Activated CD4-positive, alpha-beta T cell treated with anti-CD3 and anti-CD28 coated beads, Interleukin-2, Interleukin-4, amounts not matched to agents 100 ng/mL and 50 ng/mL, durations not matched to agents 16 hours and 8 hours (primary cell): Measurements from ENCODE around the gene ADM5.

Source experiments
- DNase-seq: peaks from one replicate; pipeline ENCODE4 v3.0.0-alpha.2; 2020; ENCODE audit warnings: low spot score

ADM5 gene, protein sequence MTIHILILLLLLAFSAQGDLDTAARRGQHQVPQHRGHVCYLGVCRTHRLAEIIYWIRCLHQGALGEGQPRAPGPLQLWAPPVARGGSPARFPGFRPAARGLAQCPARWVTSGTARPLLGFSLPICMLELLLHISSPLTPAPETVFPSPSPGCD

DNA sequence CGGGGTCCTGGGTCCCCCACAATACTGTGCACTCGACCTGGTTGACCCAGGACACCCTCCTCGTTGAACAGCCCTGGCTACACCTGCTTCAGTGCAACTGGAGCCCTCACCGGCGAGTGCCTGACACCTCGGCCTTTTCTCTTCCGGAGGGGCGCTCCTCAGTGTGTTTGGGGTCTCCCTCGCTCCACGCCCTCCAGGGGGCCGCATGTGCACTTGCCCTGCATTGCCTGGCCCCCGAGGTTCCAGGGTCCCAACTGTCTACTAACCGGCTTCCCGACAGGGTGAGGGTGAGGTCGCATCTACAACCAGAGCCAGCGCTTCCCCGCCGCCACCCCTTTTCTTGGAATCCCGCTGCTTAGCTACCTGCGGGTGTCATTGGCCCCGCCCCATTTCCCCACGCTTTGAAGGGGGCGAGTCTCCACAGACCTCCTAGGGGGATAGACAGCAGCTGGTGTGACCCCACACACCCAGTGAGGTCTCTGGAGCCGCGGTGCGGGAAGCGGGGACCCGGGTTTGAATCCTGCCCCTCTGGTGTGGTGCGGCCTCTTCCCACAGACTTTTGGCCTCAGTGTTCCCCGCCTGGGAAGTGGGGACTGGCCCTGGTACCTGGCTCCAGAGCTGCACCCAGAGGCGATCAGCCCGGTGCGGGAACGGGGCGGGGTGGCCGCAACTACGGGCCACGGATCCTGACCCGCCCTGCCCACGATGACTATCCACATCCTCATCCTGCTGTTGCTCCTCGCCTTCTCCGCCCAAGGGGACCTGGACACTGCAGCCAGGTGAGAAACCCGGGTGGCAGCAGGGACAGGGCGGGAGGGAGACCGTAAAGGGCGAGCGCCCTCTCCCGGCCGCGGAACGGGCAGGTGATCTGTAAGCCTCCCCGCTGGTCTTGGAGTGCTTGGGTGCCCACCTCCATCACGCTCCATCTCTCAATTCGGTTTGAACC is at the start of gene ADM5:
TSS of gene ADM5 (plus strand) at position 462 of the 946 bp plus-strand sequence. CDS start at position 706, 244 bp downstream.
- DNase-seq = no peak

DNA sequence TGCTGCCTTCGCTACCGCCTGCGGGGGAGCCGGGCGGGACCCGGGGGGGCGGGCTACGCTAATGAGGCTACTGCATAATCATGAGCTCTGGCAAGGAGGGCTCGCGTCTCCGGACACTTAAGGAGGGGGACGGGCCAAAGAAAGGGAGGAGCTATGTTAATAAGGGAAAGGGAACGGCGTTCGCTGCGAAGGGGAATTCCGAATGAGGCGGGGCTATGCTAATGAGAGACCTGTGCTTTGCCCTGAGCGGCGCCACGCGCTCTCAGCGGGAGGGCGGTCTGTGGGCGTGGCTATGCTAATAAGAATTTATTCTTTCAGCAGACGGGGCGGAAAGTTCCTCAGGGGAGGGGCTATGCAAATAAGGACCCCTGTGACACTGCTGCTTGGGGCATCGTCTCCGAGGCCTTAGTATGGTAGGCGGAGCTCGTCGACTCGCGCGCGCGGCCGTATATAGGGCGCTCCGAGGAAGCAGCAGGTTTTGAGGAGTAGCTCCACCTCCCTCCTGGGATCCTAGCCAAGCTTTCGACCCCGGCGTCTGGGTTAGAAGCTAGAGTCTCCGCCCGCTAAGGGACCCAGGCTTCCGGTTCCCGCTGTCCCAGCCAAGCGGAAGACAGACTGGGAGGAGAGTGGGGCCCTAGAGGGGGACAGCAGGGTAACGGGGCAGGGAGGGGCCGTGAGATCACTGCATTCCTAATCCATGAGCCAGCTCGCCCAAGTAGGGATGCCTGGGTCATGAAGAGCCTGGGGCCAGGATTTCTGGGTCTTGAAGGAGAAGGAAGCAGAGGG is 49.1 kb upstream of the ADM5 start, which contains the start of gene RRAS:
TSS of gene RRAS (minus strand) at position 31 of the 786 bp plus-strand sequence. CDS start 45 bp downstream, outside the sequence.
- peak; percentile 100 for DNase-seq

DNA sequence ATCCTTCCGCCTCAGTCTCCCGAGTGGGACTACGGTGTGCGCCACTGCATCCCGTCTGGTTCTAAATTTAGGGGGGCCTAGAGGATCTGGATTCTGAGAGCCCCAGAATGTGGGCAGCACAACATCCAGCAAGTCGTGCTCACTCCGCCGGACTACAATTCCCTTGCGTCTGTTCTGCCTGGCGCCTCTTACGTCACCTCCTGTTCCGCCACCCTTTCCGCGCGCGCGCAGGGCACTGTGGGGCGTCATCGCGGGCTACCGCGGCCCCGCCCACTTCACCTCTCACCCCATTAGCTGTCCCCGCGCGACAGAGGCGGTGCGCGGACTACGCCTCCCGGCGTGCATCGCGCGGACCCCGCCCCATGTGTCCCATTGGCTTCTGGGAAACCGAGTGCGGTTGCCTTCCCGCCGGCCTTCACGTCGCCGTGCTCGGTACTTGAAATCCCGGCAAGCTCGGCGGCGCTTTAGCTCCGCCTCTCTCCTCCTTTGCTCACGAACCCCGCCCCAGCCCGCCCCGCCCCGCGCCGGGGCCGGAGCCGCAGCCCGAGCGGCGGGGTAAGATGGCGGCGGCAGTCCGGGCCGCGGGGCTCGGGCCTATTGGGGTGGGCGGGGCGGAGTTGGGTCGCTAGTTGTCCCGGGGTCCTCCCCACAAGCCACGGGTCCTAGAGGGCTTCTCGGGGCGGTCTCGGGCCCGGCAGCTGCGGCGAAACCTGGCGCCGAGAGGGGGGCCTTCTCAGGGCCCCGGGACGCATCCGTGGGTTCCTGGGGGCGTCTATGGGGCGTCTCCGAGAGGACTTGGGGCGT is 47.5 kb upstream of the ADM5 start, which contains the start of gene SCAF1:
TSS of gene SCAF1 (plus strand) at position 522 of the 804 bp plus-strand sequence. CDS start 2,818 bp downstream, outside the sequence.
- peak; percentile 99 for DNase-seq

DNA sequence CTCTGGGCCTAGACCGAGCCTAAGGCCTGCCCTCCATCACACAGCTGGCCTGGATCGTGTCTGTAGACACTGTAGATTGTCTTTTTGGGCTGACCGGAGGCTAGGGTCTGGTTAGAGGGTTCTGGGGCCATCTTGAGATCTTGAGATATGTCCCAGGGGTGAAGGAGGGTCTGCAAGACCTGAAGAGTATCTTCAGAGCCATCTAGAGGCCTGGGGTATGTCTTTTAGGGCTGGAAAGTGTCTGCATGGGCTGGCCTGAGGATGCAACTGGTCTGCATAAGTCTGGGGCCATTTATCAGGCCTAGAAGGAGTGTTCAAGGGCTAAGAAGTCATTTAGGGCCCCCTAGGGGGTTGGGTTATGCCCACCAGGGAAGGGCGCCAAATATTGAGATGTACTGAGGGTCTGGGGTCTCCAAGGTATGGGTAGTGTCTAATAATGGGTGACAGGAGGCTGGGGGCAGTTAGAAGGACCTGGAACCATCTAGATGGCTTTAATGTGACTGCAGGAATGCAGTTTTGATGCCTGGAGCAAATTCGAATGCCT is 46.8 kb upstream of the ADM5 start:
- no peak for DNase-seq

DNA sequence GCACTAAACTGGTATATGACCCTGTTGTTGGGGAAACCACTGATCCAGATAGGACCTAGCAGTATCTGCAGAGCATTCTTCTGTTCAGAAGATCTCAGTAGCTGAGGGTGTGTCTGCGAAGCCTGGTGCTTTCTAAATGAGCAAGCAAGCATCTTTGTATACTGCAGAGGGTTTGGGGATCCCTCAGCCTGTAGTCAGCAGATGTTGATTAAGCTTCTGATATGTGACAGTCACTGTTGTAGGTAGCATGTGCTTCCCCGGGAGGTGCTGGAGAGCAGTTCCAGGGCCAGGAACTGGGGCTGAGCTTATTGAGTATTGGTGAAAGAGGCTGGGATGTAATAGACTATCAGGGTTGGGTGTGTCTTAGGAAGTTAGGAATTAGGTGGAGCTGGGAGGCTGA is 45.9 kb upstream of the ADM5 start:
- peak; percentile 82 for DNase-seq

DNA sequence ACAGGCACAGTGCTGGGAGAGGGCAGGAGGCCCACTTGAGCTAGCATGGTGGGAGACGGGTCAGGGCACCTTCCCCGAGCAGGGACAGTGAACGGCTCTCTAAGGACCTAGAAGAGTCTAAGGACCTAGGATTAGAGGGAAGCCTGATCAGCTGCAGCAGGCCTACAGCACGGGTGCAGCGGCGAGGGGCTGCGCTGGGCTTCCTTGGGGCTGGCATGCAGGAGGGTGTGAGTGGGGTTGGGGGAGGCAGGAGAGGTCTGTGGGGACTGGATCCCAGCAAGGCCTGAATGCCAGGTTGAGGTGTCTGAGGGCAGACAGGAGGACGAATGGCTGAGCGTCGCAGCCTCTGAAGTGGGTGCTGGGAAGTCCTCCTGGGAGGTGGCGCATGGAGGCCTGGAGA is 43.8 kb upstream of the ADM5 start:
- DNase-seq = no peak

DNA sequence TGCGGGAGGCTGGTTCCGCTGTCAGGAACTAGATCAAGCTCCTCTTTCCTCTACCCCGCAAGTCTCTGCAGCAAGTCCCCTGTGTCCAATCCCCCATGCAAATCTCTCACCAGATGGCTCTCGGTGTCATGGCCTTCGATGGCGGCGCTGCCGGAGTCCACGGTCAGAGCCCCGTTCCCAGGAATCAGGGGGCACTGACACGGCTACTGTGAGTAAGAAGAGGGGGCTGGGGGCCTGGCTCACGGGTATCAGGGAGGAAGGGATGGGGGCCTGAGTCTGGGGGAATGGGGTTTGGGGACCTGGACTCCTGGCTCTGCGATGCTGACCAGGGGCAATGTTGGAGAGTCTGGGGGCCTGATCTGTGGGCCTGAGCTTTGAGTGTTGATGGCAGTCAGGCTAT is 43.4 kb upstream of the ADM5 start:
- no peak for DNase-seq

DNA sequence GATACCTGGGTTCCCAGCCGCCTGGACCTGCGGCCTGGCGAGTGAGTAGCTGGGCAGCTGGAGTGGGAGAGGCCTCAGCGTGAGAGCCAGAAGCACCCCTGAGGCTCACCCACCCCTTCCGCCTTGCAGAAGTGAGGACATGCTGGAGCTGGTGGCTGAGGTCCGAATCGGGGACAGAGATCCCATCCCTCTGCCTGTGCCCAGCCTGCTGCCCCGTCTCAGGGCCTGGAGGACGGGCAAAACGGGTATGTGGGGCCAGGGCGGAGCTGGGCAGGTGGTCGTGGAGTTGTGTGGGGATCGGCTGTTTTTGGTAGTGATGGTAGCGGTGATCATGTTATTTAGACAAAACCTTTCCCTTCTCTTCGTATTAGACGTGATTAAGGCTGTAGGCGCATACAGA is 42.8 kb upstream of the ADM5 start:
- no peak for DNase-seq

DNA sequence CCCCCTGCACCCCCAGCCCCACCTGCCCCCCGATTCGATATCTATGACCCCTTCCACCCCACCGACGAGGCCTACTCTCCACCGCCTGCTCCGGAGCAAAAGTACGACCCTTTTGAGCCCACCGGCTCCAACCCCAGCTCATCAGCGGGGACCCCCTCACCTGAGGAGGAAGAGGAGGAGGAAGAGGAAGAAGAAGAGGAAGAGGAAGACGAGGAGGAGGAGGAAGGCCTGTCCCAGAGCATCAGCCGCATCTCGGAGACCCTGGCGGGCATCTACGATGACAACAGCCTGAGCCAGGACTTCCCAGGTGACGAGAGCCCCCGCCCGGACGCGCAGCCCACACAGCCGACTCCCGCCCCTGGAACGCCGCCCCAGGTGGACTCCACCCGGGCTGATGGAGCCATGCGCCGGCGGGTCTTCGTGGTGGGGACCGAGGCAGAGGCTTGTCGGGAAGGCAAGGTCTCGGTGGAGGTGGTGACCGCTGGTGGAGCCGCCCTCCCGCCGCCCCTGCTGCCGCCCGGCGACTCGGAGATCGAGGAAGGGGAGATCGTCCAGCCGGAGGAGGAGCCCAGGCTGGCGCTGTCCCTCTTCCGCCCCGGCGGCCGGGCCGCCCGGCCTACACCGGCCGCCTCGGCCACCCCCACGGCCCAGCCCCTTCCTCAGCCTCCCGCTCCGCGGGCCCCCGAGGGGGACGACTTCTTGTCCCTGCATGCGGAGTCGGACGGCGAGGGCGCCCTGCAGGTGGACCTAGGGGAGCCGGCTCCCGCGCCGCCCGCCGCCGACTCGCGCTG is 38.2 kb upstream of the ADM5 start:
- DNase-seq = no peak

DNA sequence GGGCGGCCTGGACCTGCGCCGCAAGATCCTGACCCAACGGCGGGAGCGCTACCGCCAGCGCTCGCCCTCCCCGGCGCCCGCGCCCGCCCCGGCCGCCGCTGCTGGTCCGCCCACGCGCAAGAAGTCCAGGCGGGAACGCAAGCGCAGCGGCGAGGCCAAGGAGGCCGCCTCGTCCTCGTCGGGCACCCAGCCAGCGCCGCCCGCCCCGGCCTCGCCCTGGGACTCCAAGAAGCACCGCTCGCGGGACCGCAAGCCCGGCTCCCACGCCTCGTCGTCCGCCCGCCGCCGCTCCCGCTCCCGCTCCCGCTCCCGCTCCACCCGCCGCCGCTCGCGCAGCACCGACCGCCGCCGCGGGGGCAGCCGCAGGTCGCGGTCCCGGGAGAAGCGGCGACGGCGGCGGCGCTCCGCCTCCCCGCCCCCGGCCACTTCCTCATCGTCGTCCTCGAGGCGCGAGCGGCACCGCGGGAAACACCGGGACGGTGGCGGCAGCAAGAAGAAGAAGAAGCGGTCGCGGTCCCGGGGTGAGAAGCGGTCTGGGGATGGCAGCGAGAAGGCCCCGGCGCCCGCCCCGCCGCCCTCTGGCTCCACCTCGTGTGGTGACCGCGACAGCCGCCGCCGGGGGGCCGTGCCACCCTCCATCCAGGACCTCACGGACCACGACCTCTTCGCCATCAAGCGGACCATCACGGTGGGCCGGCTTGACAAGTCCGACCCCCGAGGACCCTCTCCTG is 37.4 kb upstream of the ADM5 start:
- DNase-seq = no peak

DNA sequence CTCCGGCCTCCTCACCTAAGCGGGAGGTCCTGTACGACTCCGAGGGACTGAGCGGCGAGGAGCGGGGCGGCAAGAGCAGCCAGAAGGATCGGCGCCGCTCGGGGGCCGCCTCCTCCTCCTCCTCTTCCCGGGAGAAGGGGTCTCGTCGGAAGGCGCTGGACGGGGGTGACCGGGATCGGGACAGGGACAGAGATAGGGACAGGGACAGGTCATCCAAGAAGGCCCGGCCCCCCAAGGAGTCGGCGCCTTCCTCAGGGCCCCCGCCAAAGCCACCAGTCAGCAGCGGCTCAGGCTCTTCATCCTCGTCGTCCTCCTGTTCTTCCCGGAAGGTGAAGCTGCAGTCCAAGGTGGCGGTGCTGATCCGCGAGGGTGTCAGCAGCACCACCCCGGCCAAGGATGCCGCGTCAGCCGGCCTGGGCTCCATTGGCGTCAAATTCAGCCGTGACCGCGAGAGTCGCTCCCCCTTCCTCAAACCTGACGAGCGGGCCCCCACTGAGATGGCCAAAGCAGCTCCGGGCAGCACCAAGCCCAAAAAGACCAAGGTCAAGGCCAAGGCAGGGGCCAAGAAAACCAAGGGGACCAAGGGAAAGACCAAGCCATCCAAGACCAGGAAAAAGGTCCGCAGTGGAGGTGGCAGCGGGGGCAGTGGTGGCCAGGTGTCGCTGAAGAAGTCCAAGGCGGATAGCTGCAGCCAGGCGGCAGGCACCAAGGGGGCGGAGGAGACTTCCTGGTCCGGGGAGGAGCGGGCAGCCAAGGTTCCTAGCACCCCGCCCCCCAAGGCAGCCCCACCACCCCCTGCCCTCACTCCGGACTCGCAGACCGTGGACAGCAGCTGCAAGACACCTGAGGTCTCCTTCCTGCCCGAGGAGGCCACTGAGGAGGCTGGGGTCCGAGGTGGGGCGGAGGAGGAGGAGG is 36.6 kb upstream of the ADM5 start:
- no peak for DNase-seq

DNA sequence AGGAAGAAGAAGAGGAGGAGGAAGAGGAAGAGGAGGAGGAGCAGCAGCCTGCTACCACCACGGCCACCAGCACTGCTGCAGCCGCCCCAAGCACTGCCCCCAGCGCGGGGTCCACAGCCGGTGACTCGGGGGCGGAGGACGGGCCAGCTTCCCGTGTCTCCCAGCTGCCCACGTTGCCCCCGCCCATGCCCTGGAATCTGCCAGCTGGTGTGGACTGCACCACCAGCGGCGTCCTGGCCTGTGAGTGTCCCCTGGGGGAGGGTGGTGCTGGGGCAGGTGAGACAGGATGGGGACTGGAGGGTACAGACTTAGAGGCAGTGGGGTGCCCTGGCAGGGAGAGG is 36.0 kb upstream of the ADM5 start:
- no peak for DNase-seq

DNA sequence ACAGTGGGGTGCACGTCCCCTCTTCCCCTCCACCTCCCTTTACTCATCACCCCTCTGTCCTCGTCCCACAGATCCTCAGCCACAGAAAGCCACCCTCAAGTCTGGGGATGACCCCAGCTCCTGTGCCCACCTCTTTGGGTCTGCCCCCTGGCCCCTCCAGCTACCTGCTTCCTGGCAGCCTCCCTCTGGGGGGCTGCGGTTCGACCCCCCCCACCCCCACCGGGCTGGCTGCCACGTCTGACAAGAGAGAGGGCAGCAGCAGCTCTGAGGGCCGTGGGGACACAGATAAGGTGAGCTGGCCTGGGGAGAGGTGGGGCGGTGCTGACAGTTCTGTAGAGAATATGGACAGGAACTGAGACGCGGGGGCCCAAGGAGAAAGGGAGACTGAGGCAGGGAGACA is 34.8 kb upstream of the ADM5 start:
- no peak for DNase-seq

DNA sequence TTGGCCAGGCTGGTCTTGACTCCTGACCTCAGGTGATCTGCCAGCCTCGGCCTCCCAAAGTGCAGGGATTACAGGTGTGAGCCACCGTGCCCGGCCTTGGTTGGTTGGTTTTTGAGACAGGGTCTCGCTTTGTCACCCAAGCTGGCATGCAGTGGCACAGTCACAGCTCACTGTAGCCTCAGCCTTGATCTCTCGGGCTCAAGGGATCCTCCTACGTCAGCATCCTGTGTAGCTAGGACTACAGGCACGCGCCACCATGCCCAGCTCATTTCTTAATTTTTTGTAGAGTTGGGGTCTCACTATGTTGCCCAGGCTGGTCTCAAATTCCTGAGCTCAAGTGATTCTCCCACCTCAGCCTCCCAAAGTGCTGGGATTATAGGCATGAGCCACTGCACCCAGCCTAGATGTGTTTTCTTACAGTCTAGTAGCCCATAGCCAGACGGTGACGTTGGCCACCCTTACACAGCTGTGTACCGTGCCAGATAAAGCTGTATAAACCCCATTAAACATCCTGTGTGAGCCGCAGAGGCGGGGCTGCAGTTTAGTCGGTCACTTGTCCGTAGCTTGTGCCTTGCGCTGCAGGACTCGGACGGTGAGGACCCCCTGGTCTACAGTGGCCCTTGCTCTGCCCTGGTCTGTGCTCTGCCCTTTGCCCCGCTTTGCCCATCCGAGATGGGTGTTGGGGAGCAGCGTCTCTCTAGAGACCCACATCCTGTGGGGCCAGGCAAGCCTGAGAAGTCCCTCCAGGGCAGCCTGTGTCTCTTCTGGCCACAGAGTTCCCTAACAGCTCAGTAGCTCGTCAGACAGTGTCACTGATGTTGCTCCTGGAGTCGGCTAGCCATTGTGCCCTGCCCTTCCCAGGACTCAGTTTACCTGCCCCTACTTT is 33.6 kb upstream of the ADM5 start:
- DNase-seq = no peak

DNA sequence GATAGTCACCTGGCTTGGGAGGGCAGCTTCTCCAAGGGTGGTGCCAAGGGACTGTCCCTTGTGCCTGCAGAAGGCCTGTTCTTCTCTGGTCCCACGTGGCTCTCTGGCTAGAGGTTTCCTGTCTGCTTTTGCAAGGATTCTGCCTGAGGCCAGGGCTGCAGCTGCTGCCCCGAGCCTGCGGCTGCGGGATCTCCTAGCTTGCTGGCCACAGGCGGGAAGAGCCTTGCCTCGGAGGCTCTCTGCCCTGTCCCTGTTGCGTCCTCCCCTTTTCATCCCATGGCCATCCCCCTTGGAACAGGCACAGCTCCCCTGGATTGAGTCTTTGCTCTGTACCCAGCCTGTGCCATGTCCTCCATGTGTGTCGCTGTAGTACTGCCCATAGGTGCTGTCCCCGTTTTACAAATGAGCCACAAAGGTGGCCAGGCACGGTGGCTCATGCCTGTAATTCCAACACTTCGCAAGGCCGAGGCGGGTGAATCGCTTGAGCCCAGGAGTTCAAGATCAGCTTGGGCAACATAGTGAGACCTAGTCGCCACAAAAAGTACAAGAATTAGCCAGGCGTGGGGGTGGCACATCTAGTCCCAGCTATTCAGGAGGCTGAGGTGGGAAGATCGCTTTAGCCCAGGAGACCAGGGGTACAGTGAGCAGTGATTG is 32.8 kb upstream of the ADM5 start:
- no peak for DNase-seq

DNA sequence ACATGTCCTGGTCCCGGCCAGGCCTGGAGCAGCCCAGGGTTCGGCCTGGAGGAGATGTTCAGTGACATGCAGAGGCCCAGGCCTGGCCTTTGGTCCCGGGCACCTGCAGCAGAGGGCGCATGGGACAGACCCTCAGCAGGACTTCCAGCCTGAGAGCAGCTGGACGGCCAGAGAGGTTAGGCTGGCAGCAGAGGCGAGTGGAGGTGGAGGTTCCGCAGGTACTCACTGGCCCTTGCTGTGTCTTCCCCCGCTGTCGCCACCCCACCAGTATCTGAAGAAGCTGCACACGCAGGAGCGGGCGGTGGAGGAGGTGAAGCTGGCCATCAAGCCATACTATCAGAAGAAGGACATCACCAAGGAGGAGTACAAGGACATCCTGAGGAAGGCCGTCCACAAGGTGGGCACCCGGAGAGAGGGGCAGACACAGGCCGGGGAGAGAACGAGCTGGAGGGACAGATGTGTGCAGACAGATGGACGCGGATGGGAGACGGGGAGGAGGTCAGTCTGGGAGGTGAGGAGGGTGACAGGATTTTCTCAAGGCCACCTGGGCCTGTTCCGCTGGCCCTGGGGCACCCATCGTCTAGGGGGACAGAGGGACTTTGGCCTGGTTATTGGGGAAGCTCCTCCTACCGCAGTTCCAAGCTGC is 31.8 kb upstream of the ADM5 start:
- DNase-seq = no peak

DNA sequence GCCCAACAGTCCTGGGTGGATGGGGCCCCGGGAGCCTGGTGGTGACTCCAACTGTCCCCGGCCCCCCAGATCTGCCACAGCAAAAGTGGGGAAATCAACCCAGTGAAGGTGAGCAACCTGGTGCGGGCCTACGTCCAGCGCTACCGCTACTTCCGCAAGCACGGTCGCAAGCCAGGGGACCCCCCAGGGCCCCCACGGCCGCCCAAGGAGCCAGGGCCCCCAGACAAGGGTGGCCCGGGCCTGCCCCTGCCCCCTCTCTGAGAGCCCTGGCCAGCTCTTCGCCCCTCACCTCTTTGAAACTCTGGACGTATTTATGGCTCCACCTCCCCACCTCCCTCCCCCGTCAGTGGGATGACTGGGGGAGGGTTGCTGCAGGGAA is 31.3 kb upstream of the ADM5 start:
- DNase-seq = no peak
